Prostate gland (tissue), 2 donors: Measurements from ENCODE around the gene EEF1A2. TPM values are rescaled to one million over a fixed set of nuclear protein-coding genes. Genes with fewer than 3 reads are reported as not detected.

Experiments used
- DNase-seq: peaks from one replicate; pipeline ENCODE4 v3.0.0-alpha.2; 2019; ENCODE audit warnings: low spot score
- H3K27ac ChIP-seq, 2 donors: fragments of 200-600 bp; sonication (generic); 2 replicates each; pipeline ENCODE4 v1.5.1; 2017 to 2019
- H3K27me3 ChIP-seq: fragments of 200-600 bp; sonication (generic); replicated peaks from 2 replicates; pipeline ENCODE4 v1.5.1; 2019; ENCODE audit not compliant: insufficient read depth
- H3K36me3 ChIP-seq, 2 donors: fragments of 200-600 bp; sonication (generic); 1 replicate in 1 of 2; 2 replicates in 1 of 2; pipeline versions ENCODE4 v1.5.1 to v1.8.1; 2017 to 2019
- H3K4me1 ChIP-seq: fragments of 200-600 bp; sonication (generic); replicated peaks from 2 replicates; pipeline ENCODE4 v1.5.1; 2019
- H3K4me3 ChIP-seq, 2 donors: fragments of 200-600 bp; sonication (generic); 2 replicates each; pipeline ENCODE4 v1.5.1; 2017 to 2019
- H3K9me3 ChIP-seq: fragments of 200-600 bp; sonication (generic); 2 replicates; pipeline ENCODE4 v1.5.1; 2017
- CTCF ChIP-seq, 4 experiments: fragments of 200-600 bp in 2 of 4; fragments of 450-650 bp in 2 of 4; sonication (generic) in 2 of 4; IDR thresholded peaks; 1 replicate in 3 of 4; 2 replicates in 1 of 4; pipeline ENCODE4 v1.5.1; 2016 to 2019; ENCODE audit warnings: antibody characterized with exemption in 4 of 4, mild to moderate bottlenecking in 2 of 4, moderate library complexity in 2 of 4
- POLR2A ChIP-seq: fragments of 450-650 bp; IDR thresholded peaks from one replicate; pipeline ENCODE4 v1.6.1; 2016; ENCODE audit warnings: antibody characterized with exemption, mild to moderate bottlenecking
- POLR2AphosphoS5 ChIP-seq: sonication (generic); formaldehyde crosslinking; IDR thresholded peaks from one replicate; pipeline ENCODE4 v1.6.1; 2017; ENCODE audit warnings: antibody characterized with exemption
- WGBS: methylation state at CpG from one replicate; pipeline ENCODE4 v1.1.5; 2018; 5-methylcytosine and 5-hydroxymethylcytosine counted together
- intact Hi-C: fragments of 100-400 bp; cut with DNase I; formaldehyde crosslinking; loops from one replicate; pipeline ENCODE4 v1.14.2; 2022
- total RNA-seq, 2 donors: library from RNA; depleted of rRNA; stranded (reverse); fragments of >200 nt; gene quantifications; one replicate each; pipeline ENCODE4 v1.1.0, GENCODE V29; 2016

The EEF1A2 gene
- total RNA-seq, 2 donors from 2014 or later: 13.4 to 20.9 TPM

GRCh38 chr20:63491078-63491477 is 7.8 kb downstream of the EEF1A2 start:
- DNase-seq: no peak
- Histone ChIP-seq H3K4me3 (no peak overlapping the region), H3K4me1 (no peaks in the 10 kb centered on the region), H3K36me3 (no peaks in the 10 kb centered on the region), H3K27me3 (peaks cover 11% of the 10 kb centered on the region), H3K9me3 (no peaks in the 10 kb centered on the region), H3K27ac (no peak overlapping the region)
- 90% methylated on average over 4 of the region's 4 CpGs for WGBS
- intact Hi-C loops: no loop called here
- no peak for TF ChIP-seq POLR2A

- 71% methylated on average over 18 of the region's 24 CpGs for WGBS
These were observed 8.5 kb downstream of the EEF1A2 start for GRCh38 chr20:63490416-63490815.

GRCh38 chr20:63488315-63489251 is 10.3 kb downstream of the EEF1A2 start:
- whole genome bisulfite sequencing: 17% methylated on average over 63 of the region's 83 CpGs
- intact Hi-C loops: no loop called here
- H3K27ac ChIP-seq: no peak overlapping the region
- no peak overlapping the region for H3K4me3 ChIP-seq
- H3K36me3 ChIP-seq: no peaks in the 10 kb centered on the region
- TF ChIP-seq CTCF (IDR thresholded peaks at IDR 0.05) (no peak), POLR2A (no peak), POLR2AphosphoS5 (no peak)
- DNase-seq: no peak
- H3K9me3 ChIP-seq: no peaks in the 10 kb centered on the region
- no peaks in the 10 kb centered on the region for H3K4me1 ChIP-seq
- peaks cover 13% of the 10 kb centered on the region for H3K27me3 ChIP-seq

More at GRCh38 chr20:63490416-63490815, 8.5 kb downstream of the EEF1A2 start:
- intact Hi-C loops: no loop called here
- Histone ChIP-seq H3K27ac (no peak overlapping the region), H3K27me3 (peaks cover 11% of the 10 kb centered on the region), H3K9me3 (no peaks in the 10 kb centered on the region), H3K4me1 (no peaks in the 10 kb centered on the region), H3K36me3 (no peaks in the 10 kb centered on the region), H3K4me3 (no peak overlapping the region)
- TF ChIP-seq CTCF (IDR thresholded peaks at IDR 0.05): no peak
- no peak for TF ChIP-seq POLR2A
- TF ChIP-seq POLR2AphosphoS5: no peak
- DNase-seq: no peak

GRCh38 chr20:63487781-63488241 is 11.1 kb downstream of the EEF1A2 start:
- intact Hi-C loops: no loop called here
- Histone ChIP-seq H3K36me3 (no peaks in the 10 kb centered on the region), H3K4me3 (no peak overlapping the region), H3K27ac (no peak overlapping the region), H3K9me3 (no peaks in the 10 kb centered on the region), H3K27me3 (peaks cover 13% of the 10 kb centered on the region), H3K4me1 (no peaks in the 10 kb centered on the region)
- no peak for DNase-seq
- no peak for TF ChIP-seq POLR2A
- no peak for TF ChIP-seq CTCF (IDR thresholded peaks at IDR 0.05)
- no peak for TF ChIP-seq POLR2AphosphoS5
- 26% methylated on average over 21 of the region's 40 CpGs for WGBS

- TF ChIP-seq CTCF (IDR thresholded peaks at IDR 0.05): no peak
- no peak for TF ChIP-seq POLR2AphosphoS5
- no peak for TF ChIP-seq POLR2A
These were observed 11.6 kb downstream of the EEF1A2 start for GRCh38 chr20:63487116-63487764.

More at GRCh38 chr20:63487116-63487764, 11.6 kb downstream of the EEF1A2 start:
- H3K9me3 ChIP-seq: no peaks in the 10 kb centered on the region
- no peak overlapping the region for H3K4me3 ChIP-seq
- DNase-seq: no peak
- intact Hi-C loops: no loop called here
- H3K36me3 ChIP-seq: no peaks in the 10 kb centered on the region
- no peaks in the 10 kb centered on the region for H3K4me1 ChIP-seq
- whole genome bisulfite sequencing: 45% methylated on average over 14 of the region's 14 CpGs
- no peak overlapping the region for H3K27ac ChIP-seq
- peaks cover 13% of the 10 kb centered on the region for H3K27me3 ChIP-seq
